GM19351 (cell line): Measurements from ENCODE around the gene ERAL1.
A peak's percentile ranks its signal among the peaks of the same experiment; 100 is the strongest.
"Not testable (repeated sequence)": the region's sequence is repeated elsewhere in the genome, so short reads cannot be mapped to it uniquely, and the experiment has no call there.

Source experiments
- ATAC-seq: cut with Tn5 transposase; IDR thresholded peaks from one replicate; pipeline ENCODE4 v1.9.1; 2021; ENCODE audit warnings: mild to moderate bottlenecking, moderate library complexity; ENCODE audit not compliant: unreplicated experiment

The ERAL1 gene

DNA sequence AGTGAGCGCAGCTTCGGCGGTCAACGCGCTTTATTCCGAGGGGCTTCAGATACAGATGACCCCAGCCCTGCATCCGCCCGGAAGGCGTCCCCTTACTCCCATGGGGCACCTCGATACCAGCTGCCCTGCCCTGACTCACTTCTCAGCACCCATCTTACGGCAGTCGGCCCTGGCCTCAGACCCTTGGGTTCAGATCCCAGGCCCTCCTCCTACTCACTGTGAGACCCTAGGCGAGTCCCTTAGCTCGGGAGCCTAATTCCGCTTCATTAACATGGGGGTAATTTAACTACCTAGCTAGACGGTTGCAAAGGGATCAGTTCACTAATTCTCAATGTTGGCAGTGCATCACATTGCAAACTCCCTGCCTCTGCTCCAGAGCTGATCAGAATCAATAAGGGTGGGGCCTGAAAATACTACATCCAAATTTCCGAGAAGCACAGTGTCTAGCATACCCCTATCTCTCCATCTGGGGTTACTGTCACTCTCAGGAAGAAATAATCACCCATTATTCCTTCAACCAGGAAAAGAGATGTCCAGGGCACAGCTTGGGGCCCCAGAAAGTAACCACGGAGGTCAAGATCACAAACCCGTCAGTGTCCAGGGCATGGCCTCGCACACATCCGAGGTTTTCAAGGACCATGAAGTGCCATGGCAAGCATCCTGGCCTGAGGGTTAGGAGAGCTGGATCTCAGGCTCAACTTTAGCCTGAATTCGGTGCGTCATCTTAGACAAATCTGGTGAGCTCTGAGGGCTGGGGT lies 43.1 kb downstream of the ERAL1 start:
- no peak for ATAC-seq

GRCh38 chr17:28898527-28898955 lies 43.7 kb downstream of the ERAL1 start:
- no peak for ATAC-seq

- ATAC-seq, result no peak
Observed at GRCh38 chr17:28899212-28899815, 44.5 kb downstream of the ERAL1 start.

DNA sequence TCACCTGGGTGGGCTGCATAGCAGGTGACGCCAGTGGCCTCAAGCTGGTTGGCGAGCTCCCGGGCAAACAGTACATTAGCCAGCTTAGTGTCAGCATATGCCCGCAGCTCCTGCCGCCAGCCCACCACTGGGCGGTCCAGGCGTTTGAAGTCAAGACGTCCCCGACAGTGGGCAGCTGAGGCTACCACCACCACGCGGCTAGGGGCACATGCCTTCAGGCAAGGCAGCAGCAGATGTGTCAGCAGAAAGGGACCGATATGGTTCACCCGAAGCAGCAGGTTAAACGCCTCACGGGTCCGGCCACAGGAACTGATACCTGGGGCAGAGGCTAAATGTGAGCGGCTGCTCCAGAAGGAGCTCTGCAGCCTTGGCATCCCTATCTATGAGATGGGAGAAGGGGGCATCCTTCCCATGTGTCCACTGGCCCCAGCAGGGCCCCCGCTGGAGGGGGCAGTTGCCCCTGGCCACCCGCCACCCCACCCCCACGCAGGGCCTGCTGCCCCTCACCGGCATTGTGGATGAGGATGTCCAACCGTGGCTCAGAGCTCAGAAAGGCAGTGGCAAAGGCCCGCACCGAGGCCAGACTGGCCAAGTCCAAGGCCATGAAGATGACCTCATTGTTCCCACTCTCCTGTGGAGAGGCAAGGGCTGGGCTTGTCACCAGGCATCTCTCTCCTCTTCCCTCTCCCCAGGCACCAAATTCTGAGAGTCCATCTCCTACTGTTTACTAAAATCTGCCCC lies 46.3 kb downstream of the ERAL1 start:
- ATAC-seq, result no peak

DNA sequence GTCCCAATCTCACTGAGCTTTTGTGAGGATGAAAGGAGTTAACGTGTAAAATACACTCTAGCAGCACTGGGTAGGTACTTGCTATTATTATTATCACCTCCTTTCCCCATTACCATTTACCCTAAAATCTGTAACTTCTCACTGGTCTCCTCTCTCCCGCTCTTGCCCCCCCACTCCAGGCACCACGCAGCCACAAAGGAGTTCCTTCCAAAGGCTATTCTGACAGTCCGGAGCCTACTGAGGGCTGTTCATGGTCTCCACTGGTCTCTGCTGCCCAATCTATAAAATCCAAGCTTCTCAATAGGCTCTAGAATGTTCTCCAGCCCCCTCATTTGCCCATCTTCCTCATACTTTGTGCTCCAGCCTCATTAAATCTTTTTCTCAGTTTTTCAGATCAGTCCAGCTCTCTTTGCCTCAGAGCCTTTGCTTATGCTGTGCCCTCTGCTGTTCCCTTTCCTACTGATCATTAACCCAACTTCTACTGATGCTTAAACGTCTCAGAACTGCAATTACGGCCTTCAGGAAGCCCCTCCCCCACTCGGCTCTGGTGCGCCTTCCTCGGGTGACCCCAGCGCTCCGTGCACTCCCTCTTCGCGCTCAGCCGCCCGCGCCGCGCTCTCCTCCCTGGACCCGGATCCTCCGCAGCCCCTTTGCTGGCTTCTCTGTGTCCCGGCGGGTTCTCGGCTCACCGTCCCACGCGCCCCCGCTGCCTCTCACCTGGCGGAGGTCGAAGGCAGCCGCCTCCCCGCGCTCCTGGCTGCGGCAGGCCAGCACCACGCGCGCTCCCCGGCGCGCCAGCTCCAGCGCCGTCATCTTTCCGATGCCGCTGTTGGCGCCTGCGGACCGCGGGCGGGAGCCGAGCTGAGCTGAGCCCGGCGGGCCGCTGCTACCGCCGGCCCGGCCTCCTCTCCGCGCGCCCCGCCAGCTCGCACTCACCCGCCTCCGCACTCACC lies 47.3 kb downstream of the ERAL1 start:
- ATAC-seq, result peak; percentile 31

DNA sequence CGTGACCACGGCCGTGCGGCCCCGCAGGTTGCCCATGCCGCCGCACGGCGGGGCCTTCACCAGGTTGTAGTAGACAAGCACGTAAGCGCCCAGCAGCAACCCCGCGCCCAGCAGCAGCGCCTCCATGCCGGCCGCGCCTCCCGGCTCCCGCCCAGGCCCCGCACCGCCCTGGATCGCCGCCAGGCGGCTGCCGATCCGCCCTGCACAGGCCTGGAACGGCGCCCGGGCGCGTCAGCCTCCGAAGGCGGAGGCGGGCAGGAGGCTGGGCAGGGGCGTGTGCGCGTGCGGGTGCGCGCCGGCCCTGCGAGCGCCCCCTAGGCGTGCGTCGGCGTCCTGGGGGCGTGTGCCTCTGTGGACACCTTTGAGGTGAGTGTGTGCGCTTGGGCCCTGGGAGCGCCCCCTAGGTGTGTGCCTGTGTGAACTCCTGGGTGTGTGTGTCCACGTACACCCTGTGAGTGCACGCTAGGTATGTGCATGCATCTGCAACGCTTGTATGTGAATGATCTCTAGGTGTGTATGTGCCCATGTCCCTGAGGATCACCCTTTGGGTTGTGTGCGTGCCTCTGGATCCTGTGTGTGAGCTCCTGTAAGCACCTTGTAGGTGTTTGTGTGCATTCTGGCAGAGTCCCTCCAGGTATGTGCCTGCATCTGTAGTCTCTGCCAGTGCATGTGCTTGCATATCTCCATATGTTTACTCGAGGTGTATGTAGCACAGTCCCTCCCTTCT lies 48.2 kb downstream of the ERAL1 start, which contains the start of gene DHRS13:
TSS of gene DHRS13 (minus strand) at position 261 of the 727 bp plus-strand sequence. CDS start at position 126, 135 bp downstream.
- peak; percentile 89 for ATAC-seq

- not testable (repeated sequence) for ATAC-seq
Observed at GRCh38 chr17:28903546-28903841, 48.7 kb downstream of the ERAL1 start.

- no peak for ATAC-seq
Observed at GRCh38 chr17:28904800-28905199, 50.0 kb downstream of the ERAL1 start.

DNA sequence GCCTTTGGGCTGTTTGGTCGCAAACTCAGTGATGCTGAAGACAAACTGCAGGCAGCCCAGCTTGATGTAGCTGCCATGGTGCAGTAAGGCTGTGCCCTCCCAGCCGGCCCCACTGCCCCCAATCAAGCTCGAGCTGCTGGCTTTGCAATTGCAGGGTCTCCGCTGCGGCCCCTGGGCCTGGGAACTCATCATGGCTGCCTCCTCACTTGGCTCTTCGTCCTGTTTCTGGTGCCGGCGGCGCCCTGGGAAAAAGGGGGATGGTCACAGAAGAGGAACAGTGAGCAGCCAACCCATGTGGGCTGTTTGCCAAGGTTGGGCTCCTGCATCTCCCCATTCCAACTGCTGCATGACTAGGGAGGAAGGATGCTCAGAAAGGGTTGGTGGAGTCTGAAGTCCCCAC lies 51.5 kb downstream of the ERAL1 start:
- ATAC-seq, result no peak

- ATAC-seq, result no peak
Observed at GRCh38 chr17:28906706-28907438, 52.1 kb downstream of the ERAL1 start.

DNA sequence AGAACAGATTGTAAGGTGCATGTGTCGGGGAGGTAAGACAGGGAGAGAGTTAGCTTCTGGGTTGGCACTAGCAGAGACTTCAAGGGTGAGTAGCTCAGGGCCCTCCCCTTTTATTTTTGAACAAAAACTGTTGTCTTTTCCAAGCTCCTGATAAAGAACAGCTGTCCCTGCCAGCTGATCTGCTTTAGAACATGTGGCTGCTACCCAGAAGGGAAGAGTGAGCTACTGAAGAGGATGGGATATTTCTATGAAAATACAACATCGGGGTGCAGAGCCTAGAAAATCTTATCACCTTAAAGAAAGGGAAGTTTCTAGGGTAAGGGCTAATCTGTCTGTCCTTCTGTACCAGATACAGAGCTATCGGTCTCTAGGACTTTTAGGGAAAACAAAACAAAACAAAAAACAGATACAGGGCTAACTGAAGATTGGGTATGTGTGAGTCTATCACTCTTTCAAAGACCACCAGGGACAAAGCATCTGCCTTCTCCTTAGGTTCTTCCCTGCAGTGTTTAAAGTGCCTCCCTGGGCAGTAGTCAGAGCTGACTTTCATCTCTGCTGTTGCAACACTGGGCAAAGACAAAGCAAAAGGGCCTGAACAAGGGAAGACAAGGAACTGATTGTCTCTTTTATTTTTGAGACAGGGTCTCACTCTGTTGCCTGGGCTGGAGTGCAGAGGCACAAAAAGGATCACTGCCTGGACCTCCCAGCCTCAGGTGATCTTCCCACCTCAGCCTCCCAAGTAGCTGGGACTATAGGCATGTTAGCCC lies 53.1 kb downstream of the ERAL1 start:
- ATAC-seq, result no peak

DNA sequence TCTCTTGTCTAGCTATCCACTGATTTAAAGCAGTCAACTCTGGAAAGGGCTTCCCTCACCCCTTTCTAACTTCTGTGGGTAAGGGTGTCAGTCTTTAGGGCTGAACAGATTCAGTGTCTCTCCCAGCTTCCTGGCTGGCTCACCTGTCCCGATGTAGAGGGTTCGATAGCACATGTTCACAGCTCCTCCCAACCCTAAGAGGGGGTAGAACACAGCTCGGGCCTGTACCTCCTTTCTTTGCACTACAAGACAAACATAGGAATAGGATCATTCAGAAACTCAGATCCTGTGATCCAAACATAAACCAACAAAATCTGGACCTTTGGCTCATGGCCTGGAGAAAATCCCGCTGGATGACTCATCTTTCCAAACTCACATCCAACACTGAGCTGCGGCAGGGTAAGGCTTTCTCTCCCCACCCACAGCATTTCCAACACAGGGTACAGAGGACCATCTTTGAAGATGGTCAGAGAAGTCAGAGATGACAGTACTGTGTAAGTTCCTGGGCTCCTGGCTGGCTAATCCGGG lies 53.9 kb downstream of the ERAL1 start:
- no peak for ATAC-seq

DNA sequence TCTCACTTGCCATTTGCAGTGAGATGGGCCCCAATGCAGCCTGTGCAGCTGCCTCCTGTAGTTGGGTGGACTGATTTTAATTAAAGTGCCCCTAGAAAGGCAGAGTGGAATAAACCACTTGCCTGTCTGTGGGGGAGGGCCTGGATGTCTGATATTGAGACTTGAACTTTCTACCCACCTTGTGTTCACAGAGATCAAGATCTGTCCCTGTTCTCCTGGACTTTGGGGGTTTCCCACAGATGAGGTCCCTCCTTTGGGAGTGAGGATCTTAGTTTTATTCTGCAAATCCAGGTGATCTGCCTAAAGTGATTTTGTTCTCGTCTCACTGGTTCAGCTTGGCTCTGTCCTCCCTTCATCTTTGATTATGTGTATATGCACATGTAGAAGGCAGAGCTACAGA lies 55.7 kb downstream of the ERAL1 start:
- no peak for ATAC-seq
